ENCODE results near the gene SPESP1. TPM values are rescaled to one million over a fixed set of nuclear protein-coding genes. Genes with fewer than 3 reads are reported as not detected.

Gene SPESP1
- total RNA-seq, 1 donor from 2014 or later: 1.5 TPM

GRCh38 chr15:68990231-68990991 is 60.1 kb downstream of the SPESP1 start:
- DNase-seq (ENCODE audit: extremely low read depth, low read depth, low spot score): no peak

- no peak for DNase-seq (ENCODE audit: extremely low read depth, low read depth, low spot score)
These were observed 60.7 kb downstream of the SPESP1 start for GRCh38 chr15:68990992-68991500.

DNA sequence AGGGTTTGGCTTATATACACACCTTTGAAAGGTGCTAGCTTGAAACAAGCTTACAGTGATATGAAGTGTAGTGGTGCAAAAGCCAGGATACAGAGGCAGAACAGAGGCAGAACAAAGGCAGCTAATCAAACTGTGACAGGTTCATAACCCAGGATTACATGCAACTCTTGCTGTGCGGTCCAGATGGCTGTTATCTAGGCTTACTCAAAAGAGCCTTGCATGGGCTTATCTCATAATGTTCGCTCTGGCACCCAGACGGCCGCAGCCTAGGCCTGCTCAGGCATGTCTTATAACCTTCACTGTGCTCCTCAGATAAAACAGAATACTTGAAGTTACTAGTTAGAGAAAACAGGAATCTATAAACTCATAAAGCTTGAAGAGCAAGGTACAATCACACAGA is 61.4 kb downstream of the SPESP1 start:
- DNase-seq (ENCODE audit: extremely low read depth, low read depth, low spot score): no peak

DNA sequence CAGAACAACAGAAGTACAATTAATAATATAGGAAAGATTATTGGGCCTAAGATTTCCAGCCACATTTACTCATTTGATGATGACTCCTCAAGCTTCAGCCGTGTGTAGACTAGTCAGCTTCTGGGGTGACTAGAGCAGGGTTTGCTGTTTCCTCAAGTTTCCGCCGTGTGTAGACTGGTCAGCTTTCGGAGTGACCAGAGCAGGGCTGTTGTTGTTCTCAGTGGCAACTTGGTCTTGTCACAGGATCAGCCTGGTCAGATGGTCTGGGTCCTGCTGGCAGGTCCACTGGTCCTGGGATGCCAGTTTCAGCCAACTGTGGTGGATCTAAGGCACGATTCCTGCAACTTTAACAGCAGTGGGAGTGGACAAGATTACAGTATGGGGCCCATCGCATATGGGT is 62.4 kb downstream of the SPESP1 start:
- no peak for DNase-seq (ENCODE audit: extremely low read depth, low read depth, low spot score)

DNA sequence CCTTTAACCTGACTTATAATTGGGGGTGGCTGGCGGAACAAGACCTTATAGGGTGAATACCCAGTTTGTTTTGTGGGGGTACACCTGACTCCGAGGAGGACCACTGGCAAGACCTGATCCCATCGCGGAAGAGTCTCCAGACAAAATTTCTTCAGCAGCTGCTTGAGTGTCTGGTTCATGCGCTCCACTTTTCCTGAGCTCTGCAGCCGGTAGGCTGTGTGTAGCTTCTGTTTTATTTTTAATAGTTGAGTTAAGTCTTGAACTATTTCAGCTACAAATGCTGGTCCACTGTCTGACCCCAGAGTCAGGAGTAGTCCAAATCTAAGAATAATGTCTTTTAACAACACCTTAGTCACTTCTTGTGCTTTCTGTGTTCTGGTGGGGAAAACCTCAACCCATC is 63.0 kb downstream of the SPESP1 start:
- no peak for DNase-seq (ENCODE audit: extremely low read depth, low read depth, low spot score)

DNA sequence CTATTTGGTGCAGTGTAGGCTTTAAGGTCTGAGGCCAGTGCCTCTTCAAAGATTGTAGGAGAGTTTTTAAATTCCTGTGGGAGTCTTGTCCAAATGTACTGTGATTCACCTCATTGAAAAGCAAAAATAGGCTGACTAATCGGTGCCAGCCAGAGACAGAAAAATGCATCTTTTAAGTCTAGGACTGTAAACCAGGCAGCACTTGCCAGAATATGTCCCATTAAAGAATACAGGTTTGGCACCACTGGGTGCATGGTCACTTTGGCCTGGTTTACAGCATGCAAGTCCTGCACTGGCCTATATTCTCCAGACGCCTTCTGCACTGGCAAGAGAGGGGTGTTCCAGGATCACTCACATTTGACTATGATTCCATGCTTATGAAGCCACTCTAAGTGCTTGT is 63.8 kb downstream of the SPESP1 start:
- DNase-seq (ENCODE audit: extremely low read depth, low read depth, low spot score): no peak

GRCh38 chr15:68994981-68995761 is 64.8 kb downstream of the SPESP1 start:
- no peak for DNase-seq (ENCODE audit: extremely low read depth, low read depth, low spot score)

Other genes starting within 250 kb of the SPESP1 start
- 77.9 and 100 TPM in 2 replicates for gene ANP32A, start 109.6 kb upstream of the SPESP1 start, total RNA-seq
- gene NOX5, start 84.2 kb downstream of the SPESP1 start, total RNA-seq: 0.18 TPM in 1 of 2 replicates, not detected in the other
- 127 and 158 TPM in 2 replicates for gene GLCE, start 230.1 kb downstream of the SPESP1 start, total RNA-seq

All from glomerular endothelial cell (primary cell).